Measurements from ENCODE around the gene ATP7B.

DNA sequence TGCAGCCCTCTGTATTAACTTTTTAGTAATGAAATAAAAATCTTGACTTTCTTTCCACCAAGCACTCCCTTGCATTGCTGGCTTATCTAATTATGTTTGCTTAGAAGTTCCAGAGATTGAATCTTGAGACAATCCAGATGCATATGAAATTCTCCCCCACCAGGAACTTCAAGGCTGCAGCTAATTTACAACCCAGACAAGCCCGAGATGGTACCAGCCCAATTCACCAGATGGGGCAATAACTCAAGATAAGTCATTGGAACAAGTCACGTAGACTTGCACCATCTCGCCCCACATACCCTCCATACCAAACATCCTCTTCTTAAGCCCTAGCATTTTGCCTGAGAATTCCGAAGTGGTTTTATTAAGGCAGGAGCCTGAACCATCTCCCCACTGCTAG lies 42.2 kb upstream of the ATP7B start:
- TF ChIP-seq POLR2A (IDR thresholded peaks at IDR 0.05) (no peak), POLR2AphosphoS5 (IDR thresholded peaks at IDR 0.05) (no peak)
- TF ChIP-seq, protein P1, sequence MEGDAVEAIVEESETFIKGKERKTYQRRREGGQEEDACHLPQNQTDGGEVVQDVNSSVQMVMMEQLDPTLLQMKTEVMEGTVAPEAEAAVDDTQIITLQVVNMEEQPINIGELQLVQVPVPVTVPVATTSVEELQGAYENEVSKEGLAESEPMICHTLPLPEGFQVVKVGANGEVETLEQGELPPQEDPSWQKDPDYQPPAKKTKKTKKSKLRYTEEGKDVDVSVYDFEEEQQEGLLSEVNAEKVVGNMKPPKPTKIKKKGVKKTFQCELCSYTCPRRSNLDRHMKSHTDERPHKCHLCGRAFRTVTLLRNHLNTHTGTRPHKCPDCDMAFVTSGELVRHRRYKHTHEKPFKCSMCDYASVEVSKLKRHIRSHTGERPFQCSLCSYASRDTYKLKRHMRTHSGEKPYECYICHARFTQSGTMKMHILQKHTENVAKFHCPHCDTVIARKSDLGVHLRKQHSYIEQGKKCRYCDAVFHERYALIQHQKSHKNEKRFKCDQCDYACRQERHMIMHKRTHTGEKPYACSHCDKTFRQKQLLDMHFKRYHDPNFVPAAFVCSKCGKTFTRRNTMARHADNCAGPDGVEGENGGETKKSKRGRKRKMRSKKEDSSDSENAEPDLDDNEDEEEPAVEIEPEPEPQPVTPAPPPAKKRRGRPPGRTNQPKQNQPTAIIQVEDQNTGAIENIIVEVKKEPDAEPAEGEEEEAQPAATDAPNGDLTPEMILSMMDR (IDR thresholded peaks at IDR 0.05) = no peak

Measured in gastroesophageal sphincter (tissue), 3 donors.